ENCODE measurements around the gene SLC22A23. TPM values are rescaled to one million over a fixed set of nuclear protein-coding genes. Genes with fewer than 3 reads are reported as not detected.

SLC22A23 gene
- total RNA-seq, 1 experiment from 2014 or later, result 3.9 TPM

GRCh38 chr6:3406362-3406821, 50.5 kb downstream of the SLC22A23 start:
- DNase-seq (ENCODE audit: low read depth), result no peak

- no peak for DNase-seq (ENCODE audit: low read depth)
Observed at GRCh38 chr6:3405679-3406078, 51.2 kb downstream of the SLC22A23 start.

- DNase-seq (ENCODE audit: low read depth), result no peak
Observed at GRCh38 chr6:3405182-3405518, 51.7 kb downstream of the SLC22A23 start.

GRCh38 chr6:3403238-3404173, 53.3 kb downstream of the SLC22A23 start:
- no peak for DNase-seq (ENCODE audit: low read depth)

- no peak for DNase-seq (ENCODE audit: low read depth)
Observed at GRCh38 chr6:3402310-3403237, 54.3 kb downstream of the SLC22A23 start.

GRCh38 chr6:3400162-3400561, 56.7 kb downstream of the SLC22A23 start:
- no peak for DNase-seq (ENCODE audit: low read depth)

- DNase-seq (ENCODE audit: low read depth), result no peak
Observed at GRCh38 chr6:3398755-3399696, 57.8 kb downstream of the SLC22A23 start.

- no peak for DNase-seq (ENCODE audit: low read depth)
Observed at GRCh38 chr6:3398165-3398562, 58.7 kb downstream of the SLC22A23 start.

- DNase-seq (ENCODE audit: low read depth), result no peak
Observed at GRCh38 chr6:3397229-3398164, 59.4 kb downstream of the SLC22A23 start.

GRCh38 chr6:3396503-3397180, 60.2 kb downstream of the SLC22A23 start:
- no peak for DNase-seq (ENCODE audit: low read depth)

- no peak for DNase-seq (ENCODE audit: low read depth)
Observed at GRCh38 chr6:3394671-3395070, 62.2 kb downstream of the SLC22A23 start.

GRCh38 chr6:3393836-3394202, 63.0 kb downstream of the SLC22A23 start:
- DNase-seq (ENCODE audit: low read depth), result no peak

GRCh38 chr6:3392930-3393835, 63.7 kb downstream of the SLC22A23 start:
- no peak for DNase-seq (ENCODE audit: low read depth)

- DNase-seq (ENCODE audit: low read depth), result no peak
Observed at GRCh38 chr6:3391902-3392458, 64.9 kb downstream of the SLC22A23 start.

- DNase-seq (ENCODE audit: low read depth), result peak; percentile 87
Observed at GRCh38 chr6:3390698-3391097, 66.2 kb downstream of the SLC22A23 start.

- peak; percentile 64 for DNase-seq (ENCODE audit: low read depth)
Observed at GRCh38 chr6:3389390-3390167, 67.3 kb downstream of the SLC22A23 start.

GRCh38 chr6:3388786-3389185, 68.1 kb downstream of the SLC22A23 start:
- DNase-seq (ENCODE audit: low read depth), result no peak
